ENCODE measurements around the gene OR10A5. TPM values are rescaled to one million over a fixed set of nuclear protein-coding genes. Genes with fewer than 3 reads are reported as not detected.
"Not testable (repeated sequence)": the region's sequence is repeated elsewhere in the genome, so short reads cannot be mapped to it uniquely, and the experiment has no call there.

The OR10A5 gene
- total RNA-seq (2021; ENCODE audit: unreplicated experiment) (not detected), Bru-seq, nascent RNA (not detected), BruChase-seq, experiment 1, labeled RNA remaining after a 2-hour chase (not detected), BruChase-seq, experiment 2, labeled RNA remaining after a 6-hour chase (not detected)
- not detected for polyA plus RNA-seq (2012; ENCODE audit: insufficient read length)
- long read RNA-seq: 0 reads

GRCh38 chr11:6845383-6845782, at the start of gene OR10A5:
Gene OR10A5 (plus strand): TSS chr11:6845683. CDS start chr11:6845683, 0 bp downstream.
- in situ Hi-C loops (cut with HindIII; ENCODE audit: low pct_unique_long_range_greater_than_20kb, low sequenced_read_pairs): no loop called here
- CTCF ChIA-PET: no interaction called here

GRCh38 chr11:6799402-6799801, 46.1 kb upstream of the OR10A5 start, which contains the start of gene OR6A2:
Gene OR6A2 (minus strand): TSS chr11:6799689. CDS start chr11:6795708, 3,981 bp downstream.
- H3K4me3 ChIP-seq (ENCODE audit: low read depth in 2 of 2, low read length in 2 of 2): no peak within 1 kb of the TSS
- H3K4me1 ChIP-seq (ENCODE audit: control insufficient read depth, insufficient read depth, low read length): no peaks in the 10 kb centered on the region
- ATAC-seq (no peak), DNase-seq (ENCODE audit: low read depth, low spot score) (no peak)
- intact Hi-C loops (cut with micrococcal nuclease; ENCODE audit: unreplicated experiment): no loop called here
- POLR2A ChIA-PET: no interaction called here
- in situ Hi-C loops (cut with HindIII; ENCODE audit: low pct_unique_long_range_greater_than_20kb, low sequenced_read_pairs): no loop called here
- no peaks in the 10 kb centered on the region for H3K36me3 ChIP-seq (ENCODE audit: control insufficient read depth, insufficient read depth, low read length)
- peaks cover 6% of the 10 kb centered on the region; the same call in 1 of the 2 replicates for H3K27me3 ChIP-seq (ENCODE audit: control insufficient read depth, insufficient read depth, low read length)
- BruUV-seq (replicated peaks): no TSS peak
- TF ChIP-seq SIN3A (IDR thresholded peaks at IDR 0.05; ENCODE audit: borderline replicate concordance, insufficient read depth, low read depth, low read length) (no peak), POLR2AphosphoS5 (IDR thresholded peaks at IDR 0.05; ENCODE audit: low read depth, low read length) (no peak), REST (IDR thresholded peaks at IDR 0.05; ENCODE audit: insufficient read depth in 1 of 2, low read depth in 2 of 2, low read length in 1 of 2) (no peak), TCF7L2 (IDR thresholded peaks at IDR 0.05; ENCODE audit: low read depth, low read length) (no peak), CTCF (IDR thresholded peaks at IDR 0.05) (no peak)
- CTCF ChIA-PET: no interaction called here
- no peak within 1 kb of the TSS for H3K27ac ChIP-seq (ENCODE audit: low read length)
- no peaks in the 10 kb centered on the region for H3K9me3 ChIP-seq (ENCODE audit: control insufficient read depth, insufficient read depth, low read depth, low read length)

More at GRCh38 chr11:6845383-6845782, at the start of gene OR10A5:
- H3K36me3 ChIP-seq (ENCODE audit: control insufficient read depth, insufficient read depth, low read length): no peaks in the 10 kb centered on the region
- intact Hi-C loops (cut with micrococcal nuclease; ENCODE audit: unreplicated experiment): no loop called here
- POLR2A ChIA-PET: no interaction called here
- H3K27ac ChIP-seq (ENCODE audit: low read length): no peak within 1 kb of the TSS
- no peaks in the 10 kb centered on the region for H3K4me1 ChIP-seq (ENCODE audit: control insufficient read depth, insufficient read depth, low read length)
- ATAC-seq (no peak), DNase-seq (ENCODE audit: low read depth, low spot score) (no peak)
- H3K9me3 ChIP-seq (ENCODE audit: control insufficient read depth, insufficient read depth, low read depth, low read length): no peaks in the 10 kb centered on the region
- BruUV-seq (replicated peaks): no TSS peak
- H3K4me3 ChIP-seq (ENCODE audit: low read depth in 2 of 2, low read length in 2 of 2): no peak within 1 kb of the TSS
- no peaks in the 10 kb centered on the region for H3K27me3 ChIP-seq (ENCODE audit: control insufficient read depth, insufficient read depth, low read length)
- TF ChIP-seq REST (IDR thresholded peaks at IDR 0.05; ENCODE audit: insufficient read depth in 1 of 2, low read depth in 2 of 2, low read length in 1 of 2) (no peak), TCF7L2 (IDR thresholded peaks at IDR 0.05; ENCODE audit: low read depth, low read length) (no peak), SIN3A (IDR thresholded peaks at IDR 0.05; ENCODE audit: borderline replicate concordance, insufficient read depth, low read depth, low read length) (no peak), CTCF (IDR thresholded peaks at IDR 0.05) (no peak), POLR2AphosphoS5 (IDR thresholded peaks at IDR 0.05; ENCODE audit: low read depth, low read length) (no peak)

GRCh38 chr11:6801075-6801474, 44.4 kb upstream of the OR10A5 start:
- ATAC-seq; in situ Hi-C loops (cut with HindIII; ENCODE audit: low pct_unique_long_range_greater_than_20kb, low sequenced_read_pairs); CTCF ChIA-PET; BruUV-seq (replicated peaks); H3K36me3 ChIP-seq (ENCODE audit: control insufficient read depth, insufficient read depth, low read length); DNase-seq (ENCODE audit: low read depth, low spot score); H3K4me1 ChIP-seq (ENCODE audit: control insufficient read depth, insufficient read depth, low read length); H3K27me3 ChIP-seq (ENCODE audit: control insufficient read depth, insufficient read depth, low read length); H3K4me3 ChIP-seq (ENCODE audit: low read depth in 2 of 2, low read length in 2 of 2); H3K27ac ChIP-seq (ENCODE audit: low read length); intact Hi-C loops (cut with micrococcal nuclease; ENCODE audit: unreplicated experiment); H3K9me3 ChIP-seq (ENCODE audit: control insufficient read depth, insufficient read depth, low read depth, low read length); POLR2A ChIA-PET: not testable (repeated sequence)

All from Panc1 (cell line).